GM18909 (cell line): ENCODE measurements around the gene ATP5F1E.
A peak's percentile ranks its signal among the peaks of the same experiment; 100 is the strongest.

Experiments used
- ATAC-seq: cut with Tn5 transposase; IDR thresholded peaks from one replicate; pipeline ENCODE4 v1.9.1; 2021; ENCODE audit warnings: mild to moderate bottlenecking; ENCODE audit not compliant: unreplicated experiment, poor library complexity

Gene ATP5F1E

DNA sequence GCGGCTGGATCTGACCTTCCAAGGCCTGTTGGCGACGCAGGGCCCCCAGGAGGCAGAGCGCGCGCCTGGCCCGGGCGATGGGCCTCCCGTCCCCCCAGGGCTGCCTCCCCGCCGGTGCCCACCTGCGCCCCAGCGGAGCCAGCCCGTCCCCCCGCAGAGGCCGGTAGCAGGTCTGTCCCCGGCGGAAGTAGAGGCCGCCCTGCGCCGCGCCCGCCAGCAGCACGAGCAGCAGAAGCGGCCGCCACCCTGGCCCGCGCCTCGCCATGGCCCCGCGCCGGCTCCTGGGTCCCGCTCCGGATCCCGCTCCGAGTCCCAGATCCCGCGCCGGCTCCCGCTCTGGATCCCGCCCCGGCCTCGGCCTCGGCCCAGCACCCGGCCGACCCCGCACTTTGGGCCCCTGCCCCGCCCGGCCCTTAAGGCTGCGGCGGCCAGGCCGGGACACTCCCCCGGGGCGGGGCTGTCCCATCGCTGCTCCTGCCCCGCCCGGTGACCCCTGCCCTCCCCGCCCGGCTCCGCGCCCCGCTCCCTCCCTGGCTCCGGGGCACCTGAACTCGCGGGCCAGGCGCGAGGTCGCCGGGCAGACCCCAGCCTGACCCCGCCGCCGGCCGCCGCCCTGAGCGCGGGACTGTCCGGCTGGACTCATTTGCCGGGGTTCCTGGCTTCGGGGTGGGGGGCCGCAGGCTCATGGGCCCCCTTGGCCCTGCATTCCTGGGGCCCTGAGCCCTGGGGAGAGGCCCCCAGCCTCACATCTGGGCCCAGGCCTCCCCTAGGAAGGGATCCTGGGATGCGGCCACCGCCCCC is 25.1 kb downstream of the ATP5F1E start, which contains the start of gene CTSZ:
Gene CTSZ, minus strand, starts transcription at position 391 of the 801 bp plus-strand sequence. Its CDS starts 126 bp downstream, at position 265.
- ATAC-seq = peak; percentile 20

DNA sequence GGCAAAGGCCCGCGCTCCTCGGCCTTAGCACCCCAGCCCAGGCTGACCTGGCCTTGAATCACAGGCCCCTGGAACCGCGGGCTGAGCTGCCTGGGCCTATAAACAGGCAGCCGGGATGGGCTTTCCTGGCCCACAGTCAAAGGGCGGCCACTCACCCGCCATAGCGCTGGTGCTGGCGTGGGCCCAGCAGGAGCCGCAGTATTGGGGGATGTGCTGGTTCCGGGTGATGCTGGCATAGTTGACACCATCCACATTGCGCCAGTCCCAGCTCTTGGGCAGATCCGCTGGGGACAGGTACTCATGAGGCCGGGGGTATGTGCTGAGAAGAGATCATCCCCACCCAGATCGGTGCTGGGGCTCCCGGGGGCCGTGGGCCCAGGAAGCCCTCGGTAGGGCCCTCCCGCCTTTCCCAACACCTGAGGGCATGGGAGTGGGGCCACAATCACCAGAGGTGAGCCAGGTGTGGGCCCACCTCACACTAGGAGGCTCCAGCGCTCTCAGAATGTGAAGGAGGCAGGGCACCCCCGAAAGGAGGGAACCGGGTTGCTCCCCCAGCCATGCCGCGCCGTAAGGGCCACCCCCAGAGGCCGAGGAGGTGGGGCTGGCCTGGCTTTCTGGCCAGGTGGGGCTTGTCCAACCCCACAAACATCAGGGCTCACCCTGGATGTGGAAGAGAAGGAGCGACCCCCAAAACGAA is 25.8 kb downstream of the ATP5F1E start:
- no peak for ATAC-seq

DNA sequence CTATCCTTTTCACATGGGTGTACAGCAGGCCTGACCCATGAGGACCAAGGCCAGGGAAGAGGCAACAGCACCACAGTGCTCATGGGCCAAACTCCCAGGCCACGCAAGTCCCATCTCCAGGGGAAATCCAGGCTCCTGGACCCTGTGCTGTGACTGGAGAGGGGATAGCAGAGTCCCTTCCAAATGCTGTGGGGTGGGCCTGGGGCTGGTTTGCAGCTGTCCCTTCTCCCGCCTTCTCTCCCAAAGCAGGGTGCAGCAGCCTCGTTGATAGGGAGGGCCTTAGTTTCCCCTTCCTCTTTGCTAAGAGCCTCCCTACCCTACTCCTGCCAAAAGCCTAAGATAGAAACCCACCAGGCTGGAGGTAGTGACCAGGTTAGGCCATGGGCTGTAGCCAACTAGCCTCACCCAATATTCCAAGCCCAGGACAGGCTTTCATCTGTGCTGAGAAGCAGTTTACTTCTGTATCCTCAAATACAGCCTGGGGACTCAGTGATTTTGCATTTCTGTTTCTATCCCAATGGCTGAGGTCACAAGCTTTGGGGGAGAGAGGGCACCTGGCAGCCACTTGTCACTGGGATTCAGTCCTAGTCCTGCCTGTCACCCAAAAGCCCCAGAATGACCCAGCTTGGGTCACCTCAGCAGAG is 26.5 kb downstream of the ATP5F1E start:
- no peak for ATAC-seq

- ATAC-seq = peak; percentile 75
These were observed 27.2 kb downstream of the ATP5F1E start for GRCh38 chr20:59004763-59005522.

DNA sequence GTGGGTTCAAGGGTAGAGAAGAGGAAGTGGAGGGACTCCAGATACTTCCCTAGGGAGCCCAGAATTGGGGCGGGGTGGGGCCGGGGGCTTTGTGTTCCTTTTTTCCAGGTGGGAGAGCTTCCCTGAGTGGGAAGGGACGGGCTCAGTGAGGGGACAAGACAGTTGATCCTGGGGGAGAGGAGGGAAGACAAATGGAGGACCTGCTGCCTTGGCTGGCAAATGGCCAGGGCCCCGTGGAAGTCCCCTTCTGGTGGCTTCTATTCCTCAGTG is 27.7 kb downstream of the ATP5F1E start:
- no peak for ATAC-seq

GRCh38 chr20:59003836-59004492 is 28.2 kb downstream of the ATP5F1E start:
- no peak for ATAC-seq

- ATAC-seq = no peak
These were observed 29.2 kb downstream of the ATP5F1E start for GRCh38 chr20:59002874-59003399.

GRCh38 chr20:59002388-59002787 is 29.7 kb downstream of the ATP5F1E start:
- ATAC-seq = no peak

- ATAC-seq = no peak
These were observed 30.5 kb downstream of the ATP5F1E start for GRCh38 chr20:59001449-59002171.

GRCh38 chr20:59001068-59001448 is 31.1 kb downstream of the ATP5F1E start:
- no peak for ATAC-seq

DNA sequence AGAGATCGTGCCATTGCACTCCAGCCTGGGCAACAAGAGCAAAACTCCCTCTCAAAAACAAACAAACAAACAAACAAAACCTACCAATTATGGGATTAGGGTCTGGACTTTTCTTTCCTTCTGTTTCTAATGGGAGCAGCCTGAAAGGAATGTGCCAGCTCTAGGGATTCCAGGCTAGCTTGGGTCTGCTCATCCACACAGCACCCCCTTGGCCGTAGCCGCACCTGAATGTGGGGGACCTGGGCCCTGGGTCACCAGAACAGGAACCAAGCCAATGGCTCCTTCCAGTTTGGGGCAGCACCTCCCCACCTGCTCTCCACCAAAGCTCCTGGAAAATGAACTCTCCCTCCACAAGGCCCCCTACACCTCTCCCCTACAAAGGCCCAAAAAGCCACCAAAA is 31.8 kb downstream of the ATP5F1E start:
- no peak for ATAC-seq

DNA sequence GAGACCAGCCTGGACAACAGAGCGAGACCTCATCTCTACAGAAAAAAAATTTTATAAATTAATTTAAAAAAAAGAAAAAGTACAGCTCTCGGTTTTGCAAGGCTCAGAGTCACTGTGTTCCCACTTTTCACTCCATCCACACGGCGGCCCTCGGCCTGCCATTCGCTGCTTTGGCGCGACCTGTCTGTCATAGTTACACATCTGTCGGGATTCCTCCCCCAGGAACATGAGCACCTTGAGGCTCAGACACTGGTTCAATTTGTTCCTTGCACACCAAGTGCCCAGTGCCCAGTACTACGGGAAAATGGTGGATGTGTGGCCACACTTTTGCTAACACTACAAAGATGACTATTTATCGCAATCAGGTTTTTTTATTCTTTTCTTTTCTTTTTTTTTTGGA is 33.5 kb downstream of the ATP5F1E start:
- ATAC-seq = no peak

- no peak for ATAC-seq
These were observed 34.9 kb downstream of the ATP5F1E start for GRCh38 chr20:58997141-58997770.

GRCh38 chr20:58996226-58996611 is 35.9 kb downstream of the ATP5F1E start:
- ATAC-seq = no peak

- no peak for ATAC-seq
These were observed 36.5 kb downstream of the ATP5F1E start for GRCh38 chr20:58995461-58996225.

DNA sequence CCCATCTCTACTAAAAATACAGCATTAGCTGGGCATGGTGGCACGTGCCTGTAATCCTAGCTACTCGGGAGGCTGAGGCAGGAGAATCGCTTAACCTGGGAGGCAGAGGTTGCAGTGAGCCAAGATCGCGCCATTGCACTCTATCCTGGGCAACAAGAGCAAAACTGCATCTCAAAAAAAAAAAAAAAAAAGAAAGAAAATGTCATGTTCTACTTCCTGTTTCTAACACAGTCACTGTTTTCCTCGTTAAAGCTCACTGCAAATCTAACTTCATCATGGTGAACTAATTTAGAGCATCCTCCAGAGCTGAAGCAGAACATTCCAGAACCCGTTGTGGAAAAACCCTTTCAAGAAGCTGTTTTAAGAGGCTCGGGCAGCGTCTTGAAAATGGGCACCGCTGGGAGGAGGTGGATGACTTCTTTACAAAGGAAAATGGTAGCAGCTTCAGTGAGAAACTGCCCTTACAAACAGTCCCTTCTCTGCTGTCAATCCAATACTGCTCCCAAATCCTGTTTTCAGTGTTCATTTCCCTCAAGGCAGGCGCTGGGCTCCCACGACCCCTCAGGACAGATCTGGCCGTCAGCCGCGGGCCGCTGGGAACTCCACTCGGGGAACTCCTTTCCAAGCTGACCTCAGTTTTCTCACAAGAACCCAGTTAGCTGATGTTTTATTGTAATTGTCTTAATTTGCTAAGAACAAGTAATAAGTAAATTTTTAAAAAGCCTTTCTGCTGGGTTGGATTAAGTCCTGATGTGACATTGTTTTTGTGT is 37.6 kb downstream of the ATP5F1E start:
- no peak for ATAC-seq
